ENCODE data around the gene FEV.

FEV gene

DNA sequence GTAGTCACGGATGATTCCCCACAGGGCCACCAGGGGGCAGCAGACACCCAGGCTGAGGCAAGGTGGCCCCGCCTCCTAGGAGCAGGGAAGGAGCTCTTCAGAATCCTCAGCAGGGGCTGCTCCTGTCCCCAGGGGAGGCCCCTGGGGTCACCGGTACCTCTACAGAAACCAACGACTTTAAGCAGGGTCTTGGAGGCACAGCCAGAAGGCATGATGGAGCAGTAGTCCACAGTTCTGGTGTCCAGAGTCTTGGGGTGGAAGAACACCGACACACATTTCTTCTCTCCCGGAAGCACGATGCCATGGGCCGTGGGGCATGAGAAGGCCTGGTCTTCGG is 44.8 kb upstream of the FEV start:
- H2AFZ ChIP-seq, result peak overlapping the region; percentile 40
- no peak overlapping the region for H3K4me3 ChIP-seq (ENCODE audit: low read depth, low read length)
- H3K4me2 ChIP-seq (ENCODE audit: low read length), result no peak overlapping the region
- no peaks in the 10 kb centered on the region for H3K79me2 ChIP-seq
- H3K27ac ChIP-seq, result no peak overlapping the region
- H3K9me3 ChIP-seq (ENCODE audit: control insufficient read depth, low read length), result no peaks in the 10 kb centered on the region
- no peaks in the 10 kb centered on the region for H3K27me3 ChIP-seq (ENCODE audit: control insufficient read depth, insufficient read depth, low read length)
- H3K9ac ChIP-seq, result no peak overlapping the region
- H3K36me3 ChIP-seq (ENCODE audit: control insufficient read depth, insufficient read depth, low read length), result no peaks in the 10 kb centered on the region
- H3K4me1 ChIP-seq, result peaks cover 3% of the 10 kb centered on the region
- TF ChIP-seq, protein P1, sequence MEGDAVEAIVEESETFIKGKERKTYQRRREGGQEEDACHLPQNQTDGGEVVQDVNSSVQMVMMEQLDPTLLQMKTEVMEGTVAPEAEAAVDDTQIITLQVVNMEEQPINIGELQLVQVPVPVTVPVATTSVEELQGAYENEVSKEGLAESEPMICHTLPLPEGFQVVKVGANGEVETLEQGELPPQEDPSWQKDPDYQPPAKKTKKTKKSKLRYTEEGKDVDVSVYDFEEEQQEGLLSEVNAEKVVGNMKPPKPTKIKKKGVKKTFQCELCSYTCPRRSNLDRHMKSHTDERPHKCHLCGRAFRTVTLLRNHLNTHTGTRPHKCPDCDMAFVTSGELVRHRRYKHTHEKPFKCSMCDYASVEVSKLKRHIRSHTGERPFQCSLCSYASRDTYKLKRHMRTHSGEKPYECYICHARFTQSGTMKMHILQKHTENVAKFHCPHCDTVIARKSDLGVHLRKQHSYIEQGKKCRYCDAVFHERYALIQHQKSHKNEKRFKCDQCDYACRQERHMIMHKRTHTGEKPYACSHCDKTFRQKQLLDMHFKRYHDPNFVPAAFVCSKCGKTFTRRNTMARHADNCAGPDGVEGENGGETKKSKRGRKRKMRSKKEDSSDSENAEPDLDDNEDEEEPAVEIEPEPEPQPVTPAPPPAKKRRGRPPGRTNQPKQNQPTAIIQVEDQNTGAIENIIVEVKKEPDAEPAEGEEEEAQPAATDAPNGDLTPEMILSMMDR (IDR thresholded peaks at IDR 0.05), result peak; percentile 98

DNA sequence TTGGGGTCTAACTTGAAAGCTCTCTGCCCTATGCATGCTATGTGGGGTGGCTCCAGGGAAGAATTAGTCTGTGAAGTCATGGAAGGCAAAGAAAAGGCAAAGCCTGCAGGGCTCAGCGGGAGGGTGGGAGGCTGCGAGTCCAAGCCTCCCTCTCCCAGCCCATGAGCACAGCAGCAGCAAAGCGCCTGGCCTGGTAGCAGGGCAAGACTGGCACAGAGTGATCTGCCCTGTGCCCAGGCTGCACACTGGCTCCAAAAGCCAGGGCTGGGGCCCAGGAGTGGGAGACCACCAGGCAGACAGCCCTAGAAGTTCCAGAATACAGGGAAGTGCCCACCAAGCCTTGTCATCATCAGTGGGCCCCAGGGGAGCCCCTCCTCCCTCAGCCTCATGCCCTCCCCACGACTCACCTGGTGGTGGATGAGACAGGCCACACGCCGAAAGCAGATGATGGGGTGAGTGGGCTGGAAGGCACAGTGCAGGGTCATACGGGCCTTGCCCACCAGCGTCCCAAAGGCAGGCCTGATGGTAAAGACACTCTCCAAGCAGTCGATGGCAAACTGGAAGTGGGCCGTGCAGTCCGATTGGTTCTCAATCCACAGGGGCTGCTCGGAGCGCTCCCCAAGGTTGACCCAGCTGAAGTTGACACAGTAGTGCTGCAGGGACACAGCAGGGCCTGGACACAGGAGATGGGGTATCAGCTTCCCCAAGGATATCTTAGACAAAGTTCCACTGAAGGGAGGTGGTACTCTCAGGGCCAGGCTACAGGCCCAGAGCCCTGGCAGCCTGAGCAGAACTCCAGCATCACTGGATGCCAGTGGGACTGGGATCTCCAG is 44.2 kb upstream of the FEV start:
- Histone ChIP-seq H3K27ac (no peak overlapping the region), H3K4me3 (ENCODE audit: low read depth, low read length) (no peak overlapping the region), H3K27me3 (ENCODE audit: control insufficient read depth, insufficient read depth, low read length) (no peaks in the 10 kb centered on the region), H3K9ac (no peak overlapping the region), H3K9me3 (ENCODE audit: control insufficient read depth, low read length) (no peaks in the 10 kb centered on the region), H3K79me2 (no peaks in the 10 kb centered on the region), H3K4me2 (ENCODE audit: low read length) (no peak overlapping the region), H2AFZ (peak overlapping the region; percentile 40), H3K36me3 (ENCODE audit: control insufficient read depth, insufficient read depth, low read length) (no peaks in the 10 kb centered on the region), H3K4me1 (peaks cover 3% of the 10 kb centered on the region)
- TF ChIP-seq, protein P1 (IDR thresholded peaks at IDR 0.05), result no peak

DNA sequence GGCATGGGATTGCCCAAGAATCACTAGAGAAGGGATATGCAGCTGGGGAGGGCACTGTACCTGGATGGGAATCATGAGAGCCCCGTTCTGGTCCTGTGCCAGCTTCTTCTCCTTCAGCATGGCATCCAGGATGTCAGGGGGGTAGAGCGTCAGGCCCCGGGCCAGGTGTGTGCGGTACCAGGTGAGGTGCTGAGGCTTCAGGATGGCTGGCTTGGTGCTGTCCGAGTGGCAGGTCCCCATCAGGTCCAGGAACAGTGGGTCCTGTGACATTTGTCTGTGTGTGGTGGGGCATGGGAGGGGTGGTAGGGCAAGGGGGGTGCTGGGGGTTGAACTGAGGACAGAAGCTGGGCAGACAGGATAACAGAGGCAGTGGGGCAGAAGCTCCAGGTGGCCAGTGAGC is 43.2 kb upstream of the FEV start:
- Histone ChIP-seq H3K4me1 (peaks cover 3% of the 10 kb centered on the region), H3K9ac (no peak overlapping the region), H3K79me2 (no peaks in the 10 kb centered on the region), H3K4me2 (ENCODE audit: low read length) (no peak overlapping the region), H3K27me3 (ENCODE audit: control insufficient read depth, insufficient read depth, low read length) (no peaks in the 10 kb centered on the region), H3K36me3 (ENCODE audit: control insufficient read depth, insufficient read depth, low read length) (no peaks in the 10 kb centered on the region), H3K9me3 (ENCODE audit: control insufficient read depth, low read length) (no peaks in the 10 kb centered on the region), H3K27ac (no peak overlapping the region), H3K4me3 (ENCODE audit: low read depth, low read length) (no peak overlapping the region), H2AFZ (no peak overlapping the region)
- TF ChIP-seq, protein P1 (IDR thresholded peaks at IDR 0.05), result no peak

DNA sequence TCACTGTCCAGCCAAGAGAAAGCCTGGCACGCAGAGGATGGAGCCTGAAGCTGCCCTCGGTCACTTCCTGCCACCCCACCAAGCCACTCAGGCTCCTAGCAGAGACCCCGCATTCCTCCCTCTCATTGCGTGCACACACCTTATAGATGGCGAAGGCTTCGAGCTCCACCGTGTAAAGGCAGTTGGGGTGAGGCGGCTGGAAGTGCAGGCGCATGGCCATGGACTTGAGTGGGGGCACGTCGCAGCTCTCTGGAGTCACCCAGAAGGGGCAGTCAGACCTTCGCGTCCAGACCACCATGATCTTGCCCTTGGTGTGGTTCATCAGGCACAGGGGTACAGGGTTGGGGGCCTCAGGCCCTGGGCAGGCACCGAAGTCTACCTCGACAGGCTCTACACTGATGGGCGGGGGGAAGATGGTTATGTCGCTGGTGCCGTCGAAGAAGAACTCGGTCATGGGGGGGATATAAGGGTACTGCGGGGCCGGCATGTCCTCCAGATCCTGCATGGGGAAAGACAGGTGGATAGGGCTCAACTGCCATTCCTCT is 42.6 kb upstream of the FEV start:
- no peak overlapping the region for H3K4me3 ChIP-seq (ENCODE audit: low read depth, low read length)
- H3K27ac ChIP-seq, result no peak overlapping the region
- H3K79me2 ChIP-seq, result no peaks in the 10 kb centered on the region
- H3K27me3 ChIP-seq (ENCODE audit: control insufficient read depth, insufficient read depth, low read length), result no peaks in the 10 kb centered on the region
- H3K4me1 ChIP-seq, result peaks cover 3% of the 10 kb centered on the region
- no peaks in the 10 kb centered on the region for H3K9me3 ChIP-seq (ENCODE audit: control insufficient read depth, low read length)
- no peak overlapping the region for H2AFZ ChIP-seq
- no peaks in the 10 kb centered on the region for H3K36me3 ChIP-seq (ENCODE audit: control insufficient read depth, insufficient read depth, low read length)
- H3K4me2 ChIP-seq (ENCODE audit: low read length), result no peak overlapping the region
- no peak overlapping the region for H3K9ac ChIP-seq
- TF ChIP-seq, protein P1 (IDR thresholded peaks at IDR 0.05), result no peak

DNA sequence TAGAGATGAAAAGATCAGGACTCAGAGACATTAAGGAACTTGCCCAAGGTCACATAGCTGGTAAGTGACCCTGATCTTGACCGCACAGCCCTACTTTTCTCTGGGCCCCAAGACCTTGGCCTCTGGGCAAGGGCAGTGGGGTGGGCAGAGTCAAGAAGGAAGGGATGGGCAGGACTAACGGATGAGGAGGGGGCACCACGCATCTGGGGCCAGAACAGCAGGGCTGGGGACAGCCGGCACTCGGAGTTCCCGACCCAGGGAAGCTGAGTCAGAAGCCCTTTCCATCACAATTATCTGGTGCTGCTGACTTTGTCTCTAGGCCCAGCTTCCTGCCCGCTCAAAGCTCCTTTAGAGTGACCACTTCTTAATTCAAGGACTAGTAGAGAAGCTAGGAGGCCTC is 42.0 kb upstream of the FEV start:
- H3K9ac ChIP-seq, result no peak overlapping the region
- peaks cover 3% of the 10 kb centered on the region for H3K4me1 ChIP-seq
- no peaks in the 10 kb centered on the region for H3K79me2 ChIP-seq
- H3K4me2 ChIP-seq (ENCODE audit: low read length), result no peak overlapping the region
- H3K36me3 ChIP-seq (ENCODE audit: control insufficient read depth, insufficient read depth, low read length), result no peaks in the 10 kb centered on the region
- H3K4me3 ChIP-seq (ENCODE audit: low read depth, low read length), result no peak overlapping the region
- TF ChIP-seq, protein P1 (IDR thresholded peaks at IDR 0.05), result no peak
- no peak overlapping the region for H2AFZ ChIP-seq
- no peak overlapping the region for H3K27ac ChIP-seq
- no peaks in the 10 kb centered on the region for H3K9me3 ChIP-seq (ENCODE audit: control insufficient read depth, low read length)
- H3K27me3 ChIP-seq (ENCODE audit: control insufficient read depth, insufficient read depth, low read length), result no peaks in the 10 kb centered on the region
